WTC11 (cell line): ENCODE results near the gene SMTN. TPM values are rescaled to one million over a fixed set of nuclear protein-coding genes. Genes with fewer than 3 reads are reported as not detected.

Experiments
- ATAC-seq: fragments of 200-7000 bp; cut with Tn5 transposase; 2 replicates; pipeline ENCODE4 v1.10.0; 2021; ENCODE audit warnings: mild to moderate bottlenecking, moderate library complexity
- CTCF ChIA-PET: fragments of 300-600 bp; sonication (Branson Sonifier 250); formaldehyde crosslinking; loops from one replicate; lab custom pipeline; 2021; ENCODE audit warnings: antibody characterized with exemption; lab: Charles Lee
- POLR2A ChIA-PET: fragments of 350-600 bp; sonication (Branson Sonifier 250); formaldehyde crosslinking; loops from one replicate; lab custom pipeline; 2021; ENCODE audit warnings: antibody characterized with exemption; lab: Charles Lee
- DNase-seq: peaks from one replicate; pipeline ENCODE4 v3.0.0; 2021; ENCODE audit warnings: low spot score
- H3K27ac Mint-ChIP-seq: 2 replicates; pipeline ENCODE4 v1.8.0; 2021; ENCODE audit warnings: mixed read lengths
- H3K27me3 Mint-ChIP-seq: 2 replicates; pipeline ENCODE4 v1.8.0; 2021; ENCODE audit warnings: low read depth, mild to moderate bottlenecking, moderate library complexity, mixed read lengths
- H3K36me3 Mint-ChIP-seq: 2 replicates; pipeline ENCODE4 v1.8.0; 2021; ENCODE audit warnings: mixed read lengths
- H3K4me1 Mint-ChIP-seq: 2 replicates; pipeline ENCODE4 v1.8.0; 2022; ENCODE audit warnings: mixed read lengths
- H3K4me3 Mint-ChIP-seq: 2 replicates; pipeline ENCODE4 v1.8.0; 2021; ENCODE audit warnings: mild to moderate bottlenecking, moderate library complexity, mixed read lengths
- H3K9me3 Mint-ChIP-seq: 2 replicates; pipeline ENCODE4 v1.8.0; 2021; ENCODE audit warnings: mixed read lengths
- AFF4 ChIP-seq: sonication (generic); formaldehyde crosslinking; IDR thresholded peaks from 2 replicates; pipeline ENCODE4 v1.8.1; 2023; ENCODE audit warnings: mild to moderate bottlenecking, missing genetic modification reagents, borderline replicate concordance
- AR ChIP-seq: fragments of 250-450 bp; sonication (Bioruptor Pico); IDR thresholded peaks from 2 replicates; pipeline ENCODE4 v1.9.0; 2021; ENCODE audit warnings: mild to moderate bottlenecking
- ARID4B ChIP-seq: sonication (generic); formaldehyde crosslinking; IDR thresholded peaks from 2 replicates; pipeline ENCODE4 v1.8.0; 2023; ENCODE audit warnings: missing genetic modification reagents, mild to moderate bottlenecking, borderline replicate concordance
- CREM ChIP-seq: sonication (generic); formaldehyde crosslinking; IDR thresholded peaks from 2 replicates; pipeline ENCODE4 v1.8.1; 2022; ENCODE audit warnings: mild to moderate bottlenecking, missing genetic modification reagents, moderate library complexity
- E2F5 ChIP-seq: sonication (generic); formaldehyde crosslinking; IDR thresholded peaks from 2 replicates; pipeline ENCODE4 v1.8.1; 2022; ENCODE audit warnings: mild to moderate bottlenecking, moderate library complexity, missing genetic modification reagents
- GABPB1 ChIP-seq: sonication (generic); formaldehyde crosslinking; IDR thresholded peaks from 2 replicates; pipeline ENCODE4 v1.8.1; 2023; ENCODE audit warnings: mild to moderate bottlenecking, missing genetic modification reagents
- HMGXB4 ChIP-seq: sonication (generic); formaldehyde crosslinking; IDR thresholded peaks from 2 replicates; pipeline ENCODE4 v1.8.1; 2023; ENCODE audit warnings: mild to moderate bottlenecking, moderate library complexity, missing genetic modification reagents
- JAZF1 ChIP-seq: fragments of 250-450 bp; sonication (Bioruptor Pico); IDR thresholded peaks from 2 replicates; pipeline ENCODE4 v1.9.0; 2021; ENCODE audit warnings: moderate library complexity, mild to moderate bottlenecking, inconsistent platforms
- MXD4 ChIP-seq: fragments of 250-450 bp; sonication (Bioruptor Pico); IDR thresholded peaks from 2 replicates; pipeline ENCODE4 v1.8.0; 2021; ENCODE audit warnings: mild to moderate bottlenecking, moderate library complexity, borderline replicate concordance
- NFE2L1 ChIP-seq: sonication (generic); formaldehyde crosslinking; IDR thresholded peaks from 2 replicates; pipeline ENCODE4 v1.8.1; 2023; ENCODE audit warnings: missing genetic modification reagents
- NR1H2 ChIP-seq: sonication (generic); formaldehyde crosslinking; IDR thresholded peaks from 2 replicates; pipeline ENCODE4 v1.9.0; 2021; ENCODE audit warnings: mild to moderate bottlenecking, moderate library complexity, missing genetic modification reagents
- PRDM15 ChIP-seq: sonication (generic); formaldehyde crosslinking; IDR thresholded peaks from 2 replicates; pipeline ENCODE4 v1.8.0; 2022; ENCODE audit warnings: missing genetic modification reagents
- PRRX2 ChIP-seq: fragments of 250-450 bp; sonication (Bioruptor Pico); IDR thresholded peaks from 2 replicates; pipeline ENCODE4 v1.8.0; 2021; ENCODE audit warnings: mild to moderate bottlenecking
- USF2 ChIP-seq: sonication (generic); formaldehyde crosslinking; IDR thresholded peaks from 2 replicates; pipeline ENCODE4 v1.8.1; 2023; ENCODE audit warnings: mild to moderate bottlenecking, missing genetic modification reagents, moderate library complexity
- ZMAT4 ChIP-seq: fragments of 250-450 bp; sonication (Bioruptor Pico); IDR thresholded peaks from 2 replicates; pipeline ENCODE4 v1.9.0; 2021; ENCODE audit warnings: mild to moderate bottlenecking
- ZNF396 ChIP-seq: fragments of 250-450 bp; sonication (Bioruptor Pico); IDR thresholded peaks from 2 replicates; pipeline ENCODE4 v1.8.0; 2021; ENCODE audit warnings: mild to moderate bottlenecking, moderate library complexity, borderline replicate concordance
- total RNA-seq: library from RNA; stranded (reverse); gene quantifications from 3 replicates; pipeline ENCODE4 v1.2.3, GENCODE V29; 2021

SMTN gene
- total RNA-seq, 1 experiment from 2014 or later: 34.5 TPM

GRCh38 chr22:31085928-31086327 is 4.8 kb downstream of the SMTN start:
- POLR2A ChIA-PET: interaction anchor here (1.3 to 4.2 kb wide), 5 partner anchors 11 to 135 kb away, joined by 3 to 43 read pairs (median 5); partner anchors contain the start of genes MORC2, SELENOM and TUG1
- Mint-ChIP-seq H3K4me3 (peak overlapping the region; percentile 69), H3K27ac (no peak overlapping the region)

More at GRCh38 chr22:31085928-31086327, 4.8 kb downstream of the SMTN start:
- Mint-ChIP-seq H3K27me3 (peaks cover 11% of the 10 kb centered on the region), H3K36me3 (no peaks in the 10 kb centered on the region), H3K4me1 (peaks cover 30% of the 10 kb centered on the region), H3K9me3 (no peaks in the 10 kb centered on the region)
- CTCF ChIA-PET: interaction anchor here (0.8 to 21.8 kb wide), 13 partner anchors 10 to 163 kb away, joined by 3 to 363 read pairs (median 6); partner anchors contain the start of genes INPP5J, MORC2, PLA2G3 and SELENOM
- no peak for DNase-seq
- ATAC-seq: no peak
- TF ChIP-seq PRDM15 (no peak), CREM (no peak), USF2 (CRISPR knock-in tag) (no peak), E2F5 (CRISPR knock-in tag) (no peak), NR1H2 (CRISPR knock-in tag) (no peak), ZNF396 (CRISPR knock-in tag) (no peak), ZMAT4 (CRISPR knock-in tag) (no peak), MXD4 (CRISPR knock-in tag) (no peak), PRRX2 (CRISPR knock-in tag) (no peak), ARID4B (CRISPR knock-in tag) (no peak), GABPB1 (no peak), AFF4 (no peak), JAZF1 (CRISPR knock-in tag) (no peak), NFE2L1 (CRISPR knock-in tag) (no peak), AR (no peak), HMGXB4 (CRISPR knock-in tag) (no peak)
